GM12878 (cell line): ENCODE results near the gene MASP1.

Source experiments
- BACH1 ChIP-seq: fragments of 450-650 bp; IDR thresholded peaks from 2 replicates; pipeline ENCODE4 v1.6.1; 2017; ENCODE audit warnings: mild to moderate bottlenecking, borderline replicate concordance
- CTCF ChIP-seq, 3 experiments: IDR thresholded peaks in 2 of 3; conservative IDR thresholded peaks in 1 of 3; 2 replicates each; pipeline ENCODE4 v1.5.1; 2011; ENCODE audit warnings: low read depth in 3 of 3, low read length in 3 of 3, mild to moderate bottlenecking in 3 of 3, control low read depth in 2 of 3, moderate library complexity in 2 of 3, inconsistent platforms in 1 of 3, mixed read lengths in 1 of 3; ENCODE audit not compliant: control insufficient read depth in 2 of 3, insufficient read depth in 1 of 3; ENCODE audit errors: extremely low read depth in 1 of 3
- EZH2 ChIP-seq: IDR thresholded peaks from 2 replicates; pipeline ENCODE4 v1.6.1; 2012; ENCODE audit warnings: low read depth, mild to moderate bottlenecking, control low read depth, inconsistent platforms, low read length, borderline replicate concordance; ENCODE audit not compliant: control insufficient read depth
- MTA3 ChIP-seq: IDR thresholded peaks from 2 replicates; pipeline ENCODE4 v1.6.1; 2012; ENCODE audit warnings: low read length, inconsistent platforms, borderline replicate concordance
- NRF1 ChIP-seq: conservative IDR thresholded peaks from 2 replicates; pipeline ENCODE4 v1.6.1; 2011; ENCODE audit warnings: mild to moderate bottlenecking, low read depth, low read length, improper control_type of control experiment
- POLR2A ChIP-seq: IDR thresholded peaks from 2 replicates; pipeline ENCODE4 v1.6.1; 2011; ENCODE audit warnings: low read depth, mild to moderate bottlenecking, low read length
- SREBF2 ChIP-seq: IDR thresholded peaks from 2 replicates; pipeline ENCODE4 v1.6.1; 2012; ENCODE audit warnings: mild to moderate bottlenecking, low read length

DNA sequence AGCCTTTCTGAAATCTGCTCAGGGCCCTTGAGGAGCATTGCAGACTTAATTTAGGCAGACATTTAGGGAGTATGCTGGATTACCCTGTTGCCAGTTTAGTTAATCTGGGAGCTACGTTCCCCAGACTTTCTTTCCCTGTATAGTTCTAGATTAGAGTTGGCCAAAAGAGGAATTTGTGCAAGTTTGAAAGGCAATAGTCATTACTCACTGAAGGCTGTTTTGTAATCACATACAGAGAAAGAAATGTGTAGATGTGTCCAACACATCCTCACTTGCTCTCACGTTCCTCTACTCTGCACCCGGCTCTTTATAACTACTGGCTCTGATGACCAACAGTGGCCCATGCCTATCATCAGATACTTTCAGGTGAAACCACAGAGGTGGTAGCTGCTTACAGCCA is 24.2 kb downstream of the MASP1 start:
- TF ChIP-seq POLR2A (no peak), EZH2 (no peak), NRF1 (no peak), CTCF (IDR thresholded peaks at IDR 0.05 in 2 of 3, conservative IDR thresholded peaks at IDR 0.05 in 1 of 3; ENCODE audit: control insufficient read depth in 2 of 3, extremely low read depth in 1 of 3, insufficient read depth in 1 of 3, low read depth in 3 of 3, low read length in 3 of 3) (no peak), MTA3 (no peak), SREBF2 (no peak), BACH1 (no peak)
